ENCODE data around the gene RPS27L. TPM values are rescaled to one million over a fixed set of nuclear protein-coding genes. Genes with fewer than 3 reads are reported as not detected.

RPS27L gene
- total and polyA plus RNA-seq, 9 of the 15 experiments (the other 6 are each of a cell fraction or from before 2014, with no cell fraction given) = 72.2 to 382 (median 116) TPM

DNA sequence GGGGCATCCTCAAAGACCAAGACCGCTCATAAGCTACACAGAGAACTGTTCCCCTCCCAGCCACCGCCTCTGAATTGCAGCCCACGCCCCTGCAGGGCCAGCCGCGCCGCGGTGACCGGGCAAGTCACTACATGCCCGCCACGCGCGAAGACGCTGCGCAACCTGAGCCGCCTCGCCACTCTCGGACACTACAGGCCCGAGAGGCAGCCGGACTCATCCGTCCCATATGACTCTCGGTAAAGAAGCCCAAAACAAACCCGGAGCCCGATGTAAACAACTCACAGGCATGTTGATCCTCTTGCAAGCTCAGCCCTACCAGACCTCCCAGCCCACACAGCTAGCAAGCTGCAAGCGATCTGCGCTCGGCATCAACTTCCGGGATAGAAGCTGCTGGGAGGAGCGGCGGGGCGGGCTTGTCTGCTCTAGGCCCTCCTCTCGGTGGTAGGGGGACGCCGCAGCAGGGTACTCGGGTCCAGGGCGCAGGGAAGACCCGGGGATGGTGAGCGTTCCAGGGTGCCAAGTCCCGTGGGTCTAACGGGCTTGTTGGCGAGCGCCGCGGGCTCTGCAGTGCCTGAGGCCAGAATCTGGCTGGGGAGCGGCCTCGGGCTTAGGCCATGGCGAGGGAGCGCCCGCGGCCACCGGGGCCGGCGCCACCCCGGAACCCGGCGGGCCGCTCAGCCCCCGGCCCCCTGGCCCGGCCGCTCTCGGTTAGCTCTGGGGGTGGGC lies at the start of gene RPS27L (continued):
- TF ChIP-seq, protein P1, sequence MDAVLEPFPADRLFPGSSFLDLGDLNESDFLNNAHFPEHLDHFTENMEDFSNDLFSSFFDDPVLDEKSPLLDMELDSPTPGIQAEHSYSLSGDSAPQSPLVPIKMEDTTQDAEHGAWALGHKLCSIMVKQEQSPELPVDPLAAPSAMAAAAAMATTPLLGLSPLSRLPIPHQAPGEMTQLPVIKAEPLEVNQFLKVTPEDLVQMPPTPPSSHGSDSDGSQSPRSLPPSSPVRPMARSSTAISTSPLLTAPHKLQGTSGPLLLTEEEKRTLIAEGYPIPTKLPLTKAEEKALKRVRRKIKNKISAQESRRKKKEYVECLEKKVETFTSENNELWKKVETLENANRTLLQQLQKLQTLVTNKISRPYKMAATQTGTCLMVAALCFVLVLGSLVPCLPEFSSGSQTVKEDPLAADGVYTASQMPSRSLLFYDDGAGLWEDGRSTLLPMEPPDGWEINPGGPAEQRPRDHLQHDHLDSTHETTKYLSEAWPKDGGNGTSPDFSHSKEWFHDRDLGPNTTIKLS (IDR thresholded peaks at IDR 0.05; ENCODE audit: borderline replicate concordance, low read depth) = peak; percentile 78; the same call in 1 of the 2 replicates
- TF ChIP-seq KAT7 (CRISPR knock-in tag; IDR thresholded peaks at IDR 0.05; ENCODE audit: borderline replicate concordance) = peak; percentile 95; the same call in 1 of the 2 replicates
- TF ChIP-seq FOXK1 (CRISPR knock-in tag; IDR thresholded peaks at IDR 0.05; ENCODE audit: borderline replicate concordance) = peak; percentile 98; the same call in 1 of the 2 replicates
- peak; percentile 9; the same call in 1 of the 2 replicates for TF ChIP-seq ZSCAN29 (IDR thresholded peaks at IDR 0.05)
- no peak for TF ChIP-seq PHTF2 (CRISPR knock-in tag; IDR thresholded peaks at IDR 0.05)
- TF ChIP-seq POLR2G (IDR thresholded peaks at IDR 0.05; ENCODE audit: low read depth, low read length) = peak; percentile 98
- peak; percentile 26 for TF ChIP-seq NEUROD1 (IDR thresholded peaks at IDR 0.05; ENCODE audit: borderline replicate concordance, low read depth, low read length, partially characterized antibody)
- TF ChIP-seq STAG1 (CRISPR knock-in tag; IDR thresholded peaks at IDR 0.05; ENCODE audit: borderline replicate concordance) = 0 out of 2 replicates have a peak, but pooled peaks have one; percentile 16
- no peak for TF ChIP-seq MEIS2 (IDR thresholded peaks at IDR 0.05; ENCODE audit: partially characterized antibody)
- no peak for TF ChIP-seq MCM2 (IDR thresholded peaks at IDR 0.05; ENCODE audit: low read depth)
- TF ChIP-seq, protein P2, sequence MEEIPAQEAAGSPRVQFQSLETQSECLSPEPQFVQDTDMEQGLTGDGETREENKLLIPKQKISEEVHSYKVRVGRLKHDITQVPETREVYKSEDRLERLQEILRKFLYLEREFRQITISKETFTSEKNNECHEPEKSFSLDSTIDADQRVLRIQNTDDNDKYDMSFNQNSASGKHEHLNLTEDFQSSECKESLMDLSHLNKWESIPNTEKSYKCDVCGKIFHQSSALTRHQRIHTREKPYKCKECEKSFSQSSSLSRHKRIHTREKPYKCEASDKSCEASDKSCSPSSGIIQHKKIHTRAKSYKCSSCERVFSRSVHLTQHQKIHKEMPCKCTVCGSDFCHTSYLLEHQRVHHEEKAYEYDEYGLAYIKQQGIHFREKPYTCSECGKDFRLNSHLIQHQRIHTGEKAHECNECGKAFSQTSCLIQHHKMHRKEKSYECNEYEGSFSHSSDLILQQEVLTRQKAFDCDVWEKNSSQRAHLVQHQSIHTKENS (CRISPR knock-in tag; IDR thresholded peaks at IDR 0.05) = no peak
- no peak for TF ChIP-seq ZNF561 (CRISPR knock-in tag; conservative IDR thresholded peaks at IDR 0.05)
- TF ChIP-seq, protein P3, sequence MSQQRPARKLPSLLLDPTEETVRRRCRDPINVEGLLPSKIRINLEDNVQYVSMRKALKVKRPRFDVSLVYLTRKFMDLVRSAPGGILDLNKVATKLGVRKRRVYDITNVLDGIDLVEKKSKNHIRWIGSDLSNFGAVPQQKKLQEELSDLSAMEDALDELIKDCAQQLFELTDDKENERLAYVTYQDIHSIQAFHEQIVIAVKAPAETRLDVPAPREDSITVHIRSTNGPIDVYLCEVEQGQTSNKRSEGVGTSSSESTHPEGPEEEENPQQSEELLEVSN (IDR thresholded peaks at IDR 0.05; ENCODE audit: borderline replicate concordance in 1 of 2, extremely low read depth in 1 of 2, insufficient read depth in 1 of 2, insufficient read length in 1 of 2, low read depth in 1 of 2, low read length in 1 of 2, poor library complexity in 1 of 2, severe bottlenecking in 1 of 2) = peak; percentile 62 to 74
- no peak for TF ChIP-seq ZNF143 (CRISPR knock-in tag; IDR thresholded peaks at IDR 0.05)
- TF ChIP-seq, protein P4, sequence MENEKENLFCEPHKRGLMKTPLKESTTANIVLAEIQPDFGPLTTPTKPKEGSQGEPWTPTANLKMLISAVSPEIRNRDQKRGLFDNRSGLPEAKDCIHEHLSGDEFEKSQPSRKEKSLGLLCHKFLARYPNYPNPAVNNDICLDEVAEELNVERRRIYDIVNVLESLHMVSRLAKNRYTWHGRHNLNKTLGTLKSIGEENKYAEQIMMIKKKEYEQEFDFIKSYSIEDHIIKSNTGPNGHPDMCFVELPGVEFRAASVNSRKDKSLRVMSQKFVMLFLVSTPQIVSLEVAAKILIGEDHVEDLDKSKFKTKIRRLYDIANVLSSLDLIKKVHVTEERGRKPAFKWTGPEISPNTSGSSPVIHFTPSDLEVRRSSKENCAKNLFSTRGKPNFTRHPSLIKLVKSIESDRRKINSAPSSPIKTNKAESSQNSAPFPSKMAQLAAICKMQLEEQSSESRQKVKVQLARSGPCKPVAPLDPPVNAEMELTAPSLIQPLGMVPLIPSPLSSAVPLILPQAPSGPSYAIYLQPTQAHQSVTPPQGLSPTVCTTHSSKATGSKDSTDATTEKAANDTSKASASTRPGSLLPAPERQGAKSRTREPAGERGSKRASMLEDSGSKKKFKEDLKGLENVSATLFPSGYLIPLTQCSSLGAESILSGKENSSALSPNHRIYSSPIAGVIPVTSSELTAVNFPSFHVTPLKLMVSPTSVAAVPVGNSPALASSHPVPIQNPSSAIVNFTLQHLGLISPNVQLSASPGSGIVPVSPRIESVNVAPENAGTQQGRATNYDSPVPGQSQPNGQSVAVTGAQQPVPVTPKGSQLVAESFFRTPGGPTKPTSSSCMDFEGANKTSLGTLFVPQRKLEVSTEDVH (IDR thresholded peaks at IDR 0.05; ENCODE audit: low read depth, partially characterized antibody) = peak; percentile 65
- TF ChIP-seq, protein P5, sequence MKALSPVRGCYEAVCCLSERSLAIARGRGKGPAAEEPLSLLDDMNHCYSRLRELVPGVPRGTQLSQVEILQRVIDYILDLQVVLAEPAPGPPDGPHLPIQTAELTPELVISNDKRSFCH (CRISPR knock-in tag; IDR thresholded peaks at IDR 0.05) = no peak
- TF ChIP-seq, protein P5 (tag; IDR thresholded peaks at IDR 0.05) = peak; percentile 63
- TF ChIP-seq ZNF133 (CRISPR knock-in tag; IDR thresholded peaks at IDR 0.05) = no peak
- peak; percentile 58 to 89; a peak in 3 of 4 replicates for TF ChIP-seq MAZ (CRISPR knock-in tag; conservative IDR thresholded peaks at IDR 0.05 in 1 of 2, IDR thresholded peaks at IDR 0.05 in 1 of 2)
- no peak for TF ChIP-seq PHB2 (IDR thresholded peaks at IDR 0.05; ENCODE audit: low read depth)

All from K562 (cell line).